Anterior cingulate cortex (tissue), 58 donors: Measurements from ENCODE around the gene PKD1L1.
"Not testable (repeated sequence)": the region's sequence is repeated elsewhere in the genome, so short reads cannot be mapped to it uniquely, and the experiment has no call there.

Source experiments
- DNase-seq, 58 donors: peaks; one replicate each; lab custom pipeline; 2025; lab: John Stamatoyannopoulos, UW

Gene PKD1L1

GRCh38 chr7:47967123-47967522 lies 18.9 kb upstream of the PKD1L1 start:
- no peak for DNase-seq

GRCh38 chr7:47965456-47965855 lies 17.2 kb upstream of the PKD1L1 start:
- peak in 18 of 58 donors; percentile 4 to 62 (median 22) for DNase-seq

GRCh38 chr7:47962262-47962661 lies 14.0 kb upstream of the PKD1L1 start:
- DNase-seq, result no peak

- no peak for DNase-seq
Observed at GRCh38 chr7:47957156-47957555, 8.9 kb upstream of the PKD1L1 start.

GRCh38 chr7:47956220-47956619 lies 8.0 kb upstream of the PKD1L1 start:
- DNase-seq, result no peak

- DNase-seq, result no peak
Observed at GRCh38 chr7:47954231-47954911, 6.1 kb upstream of the PKD1L1 start.

- DNase-seq, result no peak
Observed at GRCh38 chr7:47953822-47954221, 5.6 kb upstream of the PKD1L1 start.

GRCh38 chr7:47952224-47952623 lies 4.0 kb upstream of the PKD1L1 start:
- DNase-seq, result no peak

- DNase-seq, result no peak
Observed at GRCh38 chr7:47951374-47951773, 3.1 kb upstream of the PKD1L1 start.

- peak in 3 of 58 donors; percentile 2 to 14 (median 8) for DNase-seq
Observed at GRCh38 chr7:47950714-47951113, 2.4 kb upstream of the PKD1L1 start.

GRCh38 chr7:47949703-47950102 lies 1.4 kb upstream of the PKD1L1 start:
- no peak for DNase-seq

GRCh38 chr7:47947355-47947749 lies 914 bp downstream of the PKD1L1 start:
- DNase-seq, result no peak

- DNase-seq, result no peak
Observed at GRCh38 chr7:47946581-47947354, 1.5 kb downstream of the PKD1L1 start.

GRCh38 chr7:47945261-47946015 lies 2.8 kb downstream of the PKD1L1 start:
- DNase-seq, result peak in 42 of 58 donors; percentile 7 to 89 (median 38)

GRCh38 chr7:47944536-47945260 lies 3.6 kb downstream of the PKD1L1 start:
- DNase-seq, result no peak

GRCh38 chr7:47943676-47944474 lies 4.4 kb downstream of the PKD1L1 start:
- no peak for DNase-seq

GRCh38 chr7:47942651-47943050 lies 5.6 kb downstream of the PKD1L1 start:
- DNase-seq, result not testable (repeated sequence)

- DNase-seq, result no peak
Observed at GRCh38 chr7:47942132-47942531, 6.1 kb downstream of the PKD1L1 start.

GRCh38 chr7:47941136-47941844 lies 7.0 kb downstream of the PKD1L1 start:
- DNase-seq, result no peak
